Subcutaneous adipose tissue (tissue), 4 donors: ENCODE data around the gene SPOCK1. TPM values are rescaled to one million over a fixed set of nuclear protein-coding genes. Genes with fewer than 3 reads are reported as not detected.

ENCODE experiments used
- CTCF ChIP-seq: fragments of 450-650 bp; IDR thresholded peaks from one replicate; pipeline ENCODE4 v1.5.1; 2016; ENCODE audit warnings: low read depth, mild to moderate bottlenecking, control low read depth, antibody characterized with exemption, moderate library complexity
- total RNA-seq, 4 donors: library from RNA; depleted of rRNA; stranded (reverse); fragments of >200 nt; gene quantifications; one replicate each; pipeline ENCODE4 v1.1.0, GENCODE V29; 2016

The SPOCK1 gene
- total RNA-seq, 4 donors from 2014 or later, result 55.2 to 84.6 (median 70.1) TPM

- no peak for TF ChIP-seq CTCF
Measured at GRCh38 chr5:137491121-137491520, 8.0 kb downstream of the SPOCK1 start.

GRCh38 chr5:137490591-137490990 is 8.5 kb downstream of the SPOCK1 start:
- no peak for TF ChIP-seq CTCF

GRCh38 chr5:137488974-137489373 is 10.2 kb downstream of the SPOCK1 start:
- TF ChIP-seq CTCF, result no peak

- TF ChIP-seq CTCF, result no peak
Measured at GRCh38 chr5:137488516-137488915, 10.6 kb downstream of the SPOCK1 start.

- TF ChIP-seq CTCF, result no peak
Measured at GRCh38 chr5:137487600-137487999, 11.5 kb downstream of the SPOCK1 start.

GRCh38 chr5:137486707-137487106 is 12.4 kb downstream of the SPOCK1 start:
- no peak for TF ChIP-seq CTCF

- TF ChIP-seq CTCF, result no peak
Measured at GRCh38 chr5:137481596-137481995, 17.5 kb downstream of the SPOCK1 start.
